ENCODE data around the gene LBP. TPM values are rescaled to one million over a fixed set of nuclear protein-coding genes. Genes with fewer than 3 reads are reported as not detected.

The LBP gene, protein sequence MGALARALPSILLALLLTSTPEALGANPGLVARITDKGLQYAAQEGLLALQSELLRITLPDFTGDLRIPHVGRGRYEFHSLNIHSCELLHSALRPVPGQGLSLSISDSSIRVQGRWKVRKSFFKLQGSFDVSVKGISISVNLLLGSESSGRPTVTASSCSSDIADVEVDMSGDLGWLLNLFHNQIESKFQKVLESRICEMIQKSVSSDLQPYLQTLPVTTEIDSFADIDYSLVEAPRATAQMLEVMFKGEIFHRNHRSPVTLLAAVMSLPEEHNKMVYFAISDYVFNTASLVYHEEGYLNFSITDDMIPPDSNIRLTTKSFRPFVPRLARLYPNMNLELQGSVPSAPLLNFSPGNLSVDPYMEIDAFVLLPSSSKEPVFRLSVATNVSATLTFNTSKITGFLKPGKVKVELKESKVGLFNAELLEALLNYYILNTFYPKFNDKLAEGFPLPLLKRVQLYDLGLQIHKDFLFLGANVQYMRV
- not detected for total RNA-seq

DNA sequence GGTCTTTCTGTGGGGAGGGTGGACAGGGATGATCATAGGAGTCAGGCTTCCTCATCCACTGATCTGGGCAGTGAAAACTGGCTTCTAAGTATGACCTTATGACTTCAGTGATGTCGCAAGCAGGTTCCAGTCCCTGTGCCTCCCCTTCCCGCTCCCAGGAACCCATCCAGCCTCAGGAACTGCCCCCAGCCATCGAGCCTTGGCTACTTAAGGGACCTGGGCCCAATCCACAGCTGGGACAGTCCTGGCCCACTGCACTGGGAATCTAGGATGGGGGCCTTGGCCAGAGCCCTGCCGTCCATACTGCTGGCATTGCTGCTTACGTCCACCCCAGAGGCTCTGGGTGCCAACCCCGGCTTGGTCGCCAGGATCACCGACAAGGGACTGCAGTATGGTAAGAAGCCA lies at the start of gene LBP:
TSS of gene LBP (plus strand) at position 236 of the 405 bp plus-strand sequence. CDS start at position 271, 35 bp downstream.
- no peak within 1 kb of the TSS for H3K4me3 Mint-ChIP-seq
- H3K36me3 Mint-ChIP-seq (ENCODE audit: low read depth) = no peaks in the 10 kb centered on the region
- ATAC-seq (replicated peaks) = no peak
- H3K4me1 Mint-ChIP-seq = no peaks in the 10 kb centered on the region
- H3K27me3 Mint-ChIP-seq = no peaks in the 10 kb centered on the region
- H3K9me3 Mint-ChIP-seq = no peaks in the 10 kb centered on the region
- H3K27ac Mint-ChIP-seq = no peak within 1 kb of the TSS

DNA sequence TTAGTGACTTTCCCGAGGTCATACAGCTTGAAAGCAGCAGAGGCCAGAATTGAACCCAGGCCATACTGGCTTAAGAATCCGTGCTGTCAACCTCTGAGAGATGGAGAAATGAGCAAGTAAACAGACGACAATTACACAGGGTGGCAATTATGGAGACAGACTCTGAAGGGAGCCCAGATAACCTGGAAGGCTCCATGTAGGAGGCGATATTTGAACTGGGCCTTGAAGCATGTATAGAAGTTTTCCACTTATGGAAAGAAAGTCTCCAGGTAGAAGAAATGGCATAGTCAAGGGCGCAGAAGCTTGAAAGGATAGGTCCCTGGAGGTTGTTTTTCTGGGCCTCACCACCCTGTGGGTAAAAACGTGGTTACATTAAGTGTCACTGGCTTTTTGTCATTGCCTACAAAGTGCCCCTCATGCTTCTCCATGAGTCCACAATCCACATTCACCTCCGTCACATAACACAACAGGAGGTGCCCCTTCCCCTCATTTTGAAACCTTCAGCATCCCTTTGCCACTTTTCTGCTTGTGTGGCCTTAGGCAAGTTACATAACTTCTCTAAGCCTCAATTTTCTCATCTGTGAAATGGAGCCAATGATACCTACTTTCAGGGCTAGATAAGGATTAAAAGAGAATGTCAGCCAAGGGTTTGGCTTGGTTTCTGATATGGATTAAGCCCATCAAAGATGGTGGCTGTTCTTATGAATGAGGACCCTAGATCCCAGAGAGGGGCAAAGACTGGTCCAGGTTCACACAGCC lies 48.2 kb upstream of the LBP start:
- Mint-ChIP-seq H3K4me3 (no peak overlapping the region), H3K9me3 (no peaks in the 10 kb centered on the region), H3K27ac (no peak overlapping the region), H3K36me3 (ENCODE audit: low read depth) (no peaks in the 10 kb centered on the region), H3K4me1 (no peaks in the 10 kb centered on the region), H3K27me3 (peaks cover 28% of the 10 kb centered on the region)
- ATAC-seq (replicated peaks) = no peak

DNA sequence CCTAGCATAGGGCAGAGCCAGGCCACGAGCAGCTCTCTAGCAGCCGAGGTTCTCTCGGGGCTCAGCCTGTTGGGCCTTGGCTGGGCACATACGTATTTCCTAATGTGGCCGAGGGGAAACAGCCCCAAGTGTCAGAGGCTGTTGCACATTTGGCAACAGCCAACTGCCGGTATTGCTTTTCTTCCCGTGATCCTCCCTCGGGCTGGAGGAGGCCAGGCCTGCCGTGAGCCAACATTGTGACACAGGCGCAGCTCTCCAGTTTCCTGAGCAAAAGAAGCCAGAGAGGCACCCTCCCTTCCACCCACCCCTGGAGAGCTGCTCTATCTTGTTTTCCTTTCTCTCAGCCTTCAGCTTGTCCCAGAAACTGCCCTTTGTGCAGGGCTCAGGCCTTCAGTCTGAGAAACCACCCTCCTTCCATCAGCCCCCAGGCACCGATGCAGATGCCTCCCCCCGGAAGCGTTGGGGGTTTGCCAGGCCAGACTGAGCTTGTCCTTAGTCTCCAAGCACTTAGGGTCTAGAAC lies 47.5 kb upstream of the LBP start:
- Mint-ChIP-seq H3K27me3 (peaks cover 29% of the 10 kb centered on the region), H3K27ac (no peak overlapping the region), H3K4me3 (no peak overlapping the region), H3K36me3 (ENCODE audit: low read depth) (no peaks in the 10 kb centered on the region), H3K9me3 (no peaks in the 10 kb centered on the region), H3K4me1 (no peaks in the 10 kb centered on the region)
- no peak for ATAC-seq (replicated peaks)

GRCh38 chr20:38299963-38300362 lies 46.3 kb upstream of the LBP start:
- H3K9me3 Mint-ChIP-seq = no peaks in the 10 kb centered on the region
- H3K36me3 Mint-ChIP-seq (ENCODE audit: low read depth) = no peaks in the 10 kb centered on the region
- H3K27me3 Mint-ChIP-seq = peaks cover 36% of the 10 kb centered on the region
- no peak overlapping the region for H3K27ac Mint-ChIP-seq
- ATAC-seq (replicated peaks) = no peak
- no peak overlapping the region for H3K4me3 Mint-ChIP-seq
- peaks cover 4% of the 10 kb centered on the region for H3K4me1 Mint-ChIP-seq

DNA sequence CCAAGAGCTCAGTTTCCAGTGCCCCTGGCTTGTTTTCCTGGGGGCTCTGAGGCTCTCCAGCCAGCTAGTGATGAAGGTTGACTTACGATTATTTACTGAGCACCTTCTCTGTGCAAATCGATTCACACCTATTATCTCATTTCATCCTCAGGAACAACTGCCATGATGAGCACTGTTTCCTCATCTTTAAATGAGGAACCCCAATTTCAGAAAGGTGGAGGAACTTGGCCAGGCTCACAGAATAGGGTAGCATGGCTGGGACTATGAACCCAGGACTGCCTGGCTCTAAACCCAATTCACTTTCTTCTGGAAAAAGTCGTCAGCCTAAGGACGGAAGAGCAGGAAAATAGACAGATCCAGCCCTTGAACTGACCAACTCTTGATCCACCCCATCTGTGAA lies 45.8 kb upstream of the LBP start:
- Mint-ChIP-seq H3K9me3 (no peaks in the 10 kb centered on the region), H3K27me3 (peaks cover 36% of the 10 kb centered on the region), H3K27ac (no peak overlapping the region), H3K4me1 (peaks cover 4% of the 10 kb centered on the region), H3K36me3 (ENCODE audit: low read depth) (no peaks in the 10 kb centered on the region), H3K4me3 (no peak overlapping the region)
- no peak for ATAC-seq (replicated peaks)

DNA sequence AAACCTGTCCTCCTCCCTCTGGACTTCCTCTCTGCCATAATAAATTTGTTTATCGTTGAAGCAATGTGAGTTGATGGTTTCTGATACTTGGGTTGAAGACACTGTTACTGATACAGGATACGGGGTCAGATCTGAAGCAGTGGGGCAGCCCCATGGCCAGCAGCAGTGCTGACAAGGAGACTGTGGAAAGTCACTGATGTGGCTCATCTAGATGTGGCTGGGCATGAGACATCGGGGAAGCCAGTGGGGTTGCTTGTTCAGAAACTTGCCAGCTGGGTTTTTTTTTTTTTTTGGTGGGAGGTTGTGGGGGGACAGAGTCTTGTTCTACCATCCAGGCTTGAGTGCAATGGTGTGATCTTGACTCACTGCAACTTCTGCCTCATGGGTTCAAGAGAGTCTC lies 45.0 kb upstream of the LBP start:
- Mint-ChIP-seq H3K4me1 (peaks cover 4% of the 10 kb centered on the region), H3K36me3 (ENCODE audit: low read depth) (no peaks in the 10 kb centered on the region), H3K9me3 (no peaks in the 10 kb centered on the region), H3K4me3 (no peak overlapping the region), H3K27me3 (peaks cover 40% of the 10 kb centered on the region), H3K27ac (no peak overlapping the region)
- ATAC-seq (replicated peaks) = peak; percentile 35

GRCh38 chr20:38302786-38303185 lies 43.5 kb upstream of the LBP start:
- H3K36me3 Mint-ChIP-seq (ENCODE audit: low read depth) = no peaks in the 10 kb centered on the region
- no peak for ATAC-seq (replicated peaks)
- peaks cover 44% of the 10 kb centered on the region for H3K27me3 Mint-ChIP-seq
- H3K4me3 Mint-ChIP-seq = no peak overlapping the region
- H3K27ac Mint-ChIP-seq = no peak overlapping the region
- peaks cover 4% of the 10 kb centered on the region for H3K4me1 Mint-ChIP-seq
- no peaks in the 10 kb centered on the region for H3K9me3 Mint-ChIP-seq

- Mint-ChIP-seq H3K27ac (no peak within 1 kb of the TSS), H3K9me3 (no peaks in the 10 kb centered on the region), H3K36me3 (ENCODE audit: low read depth) (no peaks in the 10 kb centered on the region), H3K4me3 (no peak within 1 kb of the TSS), H3K27me3 (peaks cover 44% of the 10 kb centered on the region), H3K4me1 (peaks cover 4% of the 10 kb centered on the region)
- ATAC-seq (replicated peaks) = no peak
Observed at GRCh38 chr20:38303908-38304379, 42.3 kb upstream of the LBP start, which contains the start of gene BPI. BPI (plus strand) TSS chr20:38304156; CDS start chr20:38304224, 68 bp downstream.

GRCh38 chr20:38304845-38305447 lies 41.3 kb upstream of the LBP start:
- H3K9me3 Mint-ChIP-seq = no peaks in the 10 kb centered on the region
- H3K27me3 Mint-ChIP-seq = peaks cover 44% of the 10 kb centered on the region
- no peak for ATAC-seq (replicated peaks)
- H3K36me3 Mint-ChIP-seq (ENCODE audit: low read depth) = no peaks in the 10 kb centered on the region
- H3K4me1 Mint-ChIP-seq = peaks cover 4% of the 10 kb centered on the region
- no peak overlapping the region for H3K4me3 Mint-ChIP-seq
- no peak overlapping the region for H3K27ac Mint-ChIP-seq

GRCh38 chr20:38305541-38305940 lies 40.7 kb upstream of the LBP start:
- Mint-ChIP-seq H3K36me3 (ENCODE audit: low read depth) (no peaks in the 10 kb centered on the region), H3K27ac (no peak overlapping the region), H3K9me3 (no peaks in the 10 kb centered on the region)

GRCh38 chr20:38306379-38306778 lies 39.9 kb upstream of the LBP start:
- no peak for ATAC-seq (replicated peaks)
- Mint-ChIP-seq H3K27me3 (peaks cover 44% of the 10 kb centered on the region), H3K4me1 (peaks cover 4% of the 10 kb centered on the region)

More at GRCh38 chr20:38305541-38305940, 40.7 kb upstream of the LBP start:
- ATAC-seq (replicated peaks) = no peak
- H3K4me1 Mint-ChIP-seq = peaks cover 4% of the 10 kb centered on the region
- peaks cover 43% of the 10 kb centered on the region for H3K27me3 Mint-ChIP-seq
- H3K4me3 Mint-ChIP-seq = no peak overlapping the region

GRCh38 chr20:38307371-38308046 lies 38.8 kb upstream of the LBP start:
- H3K4me3 Mint-ChIP-seq = no peak overlapping the region
- ATAC-seq (replicated peaks) = no peak
- H3K36me3 Mint-ChIP-seq (ENCODE audit: low read depth) = no peaks in the 10 kb centered on the region
- H3K9me3 Mint-ChIP-seq = no peaks in the 10 kb centered on the region
- H3K27me3 Mint-ChIP-seq = peaks cover 39% of the 10 kb centered on the region
- peaks cover 4% of the 10 kb centered on the region for H3K4me1 Mint-ChIP-seq
- H3K27ac Mint-ChIP-seq = no peak overlapping the region

More at GRCh38 chr20:38306379-38306778, 39.9 kb upstream of the LBP start:
- no peaks in the 10 kb centered on the region for H3K9me3 Mint-ChIP-seq
- H3K27ac Mint-ChIP-seq = no peak overlapping the region
- no peak overlapping the region for H3K4me3 Mint-ChIP-seq
- H3K36me3 Mint-ChIP-seq (ENCODE audit: low read depth) = no peaks in the 10 kb centered on the region

GRCh38 chr20:38308047-38308438 lies 38.2 kb upstream of the LBP start:
- no peaks in the 10 kb centered on the region for H3K36me3 Mint-ChIP-seq (ENCODE audit: low read depth)
- no peaks in the 10 kb centered on the region for H3K9me3 Mint-ChIP-seq
- H3K27ac Mint-ChIP-seq = no peak overlapping the region
- no peak overlapping the region for H3K4me3 Mint-ChIP-seq
- peaks cover 4% of the 10 kb centered on the region for H3K4me1 Mint-ChIP-seq
- H3K27me3 Mint-ChIP-seq = peaks cover 35% of the 10 kb centered on the region
- no peak for ATAC-seq (replicated peaks)

- Mint-ChIP-seq H3K27me3 (peaks cover 31% of the 10 kb centered on the region), H3K27ac (no peak overlapping the region), H3K4me3 (no peak overlapping the region), H3K4me1 (peaks cover 4% of the 10 kb centered on the region), H3K36me3 (ENCODE audit: low read depth) (no peaks in the 10 kb centered on the region), H3K9me3 (no peaks in the 10 kb centered on the region)
- no peak for ATAC-seq (replicated peaks)
Observed at GRCh38 chr20:38308447-38308846, 37.8 kb upstream of the LBP start.
